ENCODE results near the gene TICAM2. TPM values are rescaled to one million over a fixed set of nuclear protein-coding genes. Genes with fewer than 3 reads are reported as not detected.

TICAM2 gene
- total RNA-seq, 1 donor from 2014 or later: 1.1 TPM

DNA sequence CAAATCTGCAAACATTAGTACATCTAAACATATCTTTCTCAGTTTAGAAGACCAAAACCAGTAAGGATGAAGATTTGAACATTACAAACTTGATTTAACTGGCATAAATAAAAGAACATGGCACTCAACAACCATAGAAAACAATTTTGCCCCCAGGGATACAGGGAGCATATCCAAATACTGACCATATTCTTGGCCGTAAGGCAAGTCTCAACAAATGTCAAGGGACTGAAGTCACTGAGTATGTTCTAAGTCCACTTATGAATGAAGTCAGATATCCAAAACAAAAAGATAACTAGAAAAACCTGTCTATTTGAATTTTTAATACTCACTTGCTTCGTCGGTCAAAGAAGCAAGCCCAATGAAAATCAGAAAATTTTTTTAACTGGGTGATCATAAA lies 71.9 kb downstream of the TICAM2 start:
- Mint-ChIP-seq H3K4me3 (ENCODE audit: low read depth) (no peak overlapping the region), H3K27ac (no peak overlapping the region), H3K9me3 (ENCODE audit: low read depth) (peaks cover 3% of the 10 kb centered on the region), H3K36me3 (ENCODE audit: insufficient read depth) (peaks cover 14% of the 10 kb centered on the region), H3K4me1 (ENCODE audit: low read depth) (peaks cover 10% of the 10 kb centered on the region), H3K27me3 (no peaks in the 10 kb centered on the region)
- TF ChIP-seq, protein P1, sequence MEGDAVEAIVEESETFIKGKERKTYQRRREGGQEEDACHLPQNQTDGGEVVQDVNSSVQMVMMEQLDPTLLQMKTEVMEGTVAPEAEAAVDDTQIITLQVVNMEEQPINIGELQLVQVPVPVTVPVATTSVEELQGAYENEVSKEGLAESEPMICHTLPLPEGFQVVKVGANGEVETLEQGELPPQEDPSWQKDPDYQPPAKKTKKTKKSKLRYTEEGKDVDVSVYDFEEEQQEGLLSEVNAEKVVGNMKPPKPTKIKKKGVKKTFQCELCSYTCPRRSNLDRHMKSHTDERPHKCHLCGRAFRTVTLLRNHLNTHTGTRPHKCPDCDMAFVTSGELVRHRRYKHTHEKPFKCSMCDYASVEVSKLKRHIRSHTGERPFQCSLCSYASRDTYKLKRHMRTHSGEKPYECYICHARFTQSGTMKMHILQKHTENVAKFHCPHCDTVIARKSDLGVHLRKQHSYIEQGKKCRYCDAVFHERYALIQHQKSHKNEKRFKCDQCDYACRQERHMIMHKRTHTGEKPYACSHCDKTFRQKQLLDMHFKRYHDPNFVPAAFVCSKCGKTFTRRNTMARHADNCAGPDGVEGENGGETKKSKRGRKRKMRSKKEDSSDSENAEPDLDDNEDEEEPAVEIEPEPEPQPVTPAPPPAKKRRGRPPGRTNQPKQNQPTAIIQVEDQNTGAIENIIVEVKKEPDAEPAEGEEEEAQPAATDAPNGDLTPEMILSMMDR (IDR thresholded peaks at IDR 0.05; ENCODE audit: unreplicated experiment): no peak
- DNase-seq (ENCODE audit: low spot score, unreplicated experiment): no peak

Other genes starting within 250 kb of the TICAM2 start
- gene FEM1C, start 57.7 kb downstream of the TICAM2 start, total RNA-seq: 18.1 and 18.4 TPM in 2 replicates
- gene TMED7, start 23.6 kb upstream of the TICAM2 start, total RNA-seq: 69.6 and 76.9 TPM in 2 replicates
- 24.6 and 25.1 TPM in 2 replicates for gene CDO1, start 214.2 kb upstream of the TICAM2 start, total RNA-seq
- 46.7 and 53.9 TPM in 2 replicates for gene ATG12, start 239.1 kb upstream of the TICAM2 start, total RNA-seq
- gene AP3S1, start 239.5 kb upstream of the TICAM2 start, total RNA-seq: 60.8 and 65.3 TPM in 2 replicates